ENCODE results near the gene ATP5ME.

DNA sequence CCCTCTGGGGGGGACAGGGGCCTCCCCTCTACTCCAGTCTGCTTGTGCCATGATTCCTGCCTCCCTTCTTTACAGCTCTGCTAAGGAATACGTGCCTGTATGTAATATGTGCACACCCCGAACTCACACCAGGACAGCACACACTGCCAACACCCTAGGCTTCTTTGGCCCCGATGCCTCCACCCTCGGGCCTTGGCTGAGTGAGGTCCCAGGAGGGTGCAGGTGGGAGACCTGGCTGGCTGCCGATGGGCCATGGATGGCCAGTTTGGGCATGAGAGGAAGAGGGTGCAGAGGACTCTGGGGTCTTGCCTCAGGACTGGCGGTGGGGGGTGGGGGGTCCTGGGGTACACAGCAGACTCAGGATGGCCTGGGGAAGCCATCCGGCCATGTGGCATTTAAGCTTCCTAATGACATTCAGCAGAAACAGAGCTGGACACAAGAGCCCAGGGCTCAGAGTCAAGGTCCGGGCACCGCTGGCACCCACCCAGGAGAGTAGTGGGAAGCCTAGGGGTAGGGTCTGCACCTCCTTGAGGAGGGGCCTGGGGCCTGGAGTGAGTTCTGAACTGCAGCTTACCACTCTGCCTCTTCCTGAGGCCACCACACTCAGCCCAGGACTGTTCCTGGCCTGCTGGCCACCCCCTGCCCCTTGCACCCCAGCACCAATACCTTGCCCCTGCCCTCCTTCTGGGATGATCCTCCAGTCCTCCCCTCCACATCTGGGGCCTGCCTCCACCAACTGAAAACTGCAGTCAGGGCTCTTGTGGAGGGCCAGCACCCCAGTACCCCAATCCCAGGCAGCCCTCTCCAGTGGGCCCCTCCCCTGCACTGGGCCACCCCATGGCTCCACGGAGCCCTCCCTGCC, 29.5 kb upstream of the ATP5ME start:
- no peak for TF ChIP-seq EP300 (IDR thresholded peaks at IDR 0.05; ENCODE audit: borderline replicate concordance in 1 of 2, low read depth in 1 of 2, low read length in 1 of 2)
- TF ChIP-seq SMC3 (IDR thresholded peaks at IDR 0.05; ENCODE audit: low read depth, low read length) = no peak
- no peak for TF ChIP-seq YY1 (IDR thresholded peaks at IDR 0.05; ENCODE audit: low read depth)

All from SK-N-SH (cell line).